ENCODE measurements around the gene USP5. TPM values are rescaled to one million over a fixed set of nuclear protein-coding genes. Genes with fewer than 3 reads are reported as not detected.
A peak's percentile ranks its signal among the peaks of the same experiment; 100 is the strongest.

The USP5 gene
- total RNA-seq, 2 donors from 2014 or later, result 82.6 to 132 TPM

DNA sequence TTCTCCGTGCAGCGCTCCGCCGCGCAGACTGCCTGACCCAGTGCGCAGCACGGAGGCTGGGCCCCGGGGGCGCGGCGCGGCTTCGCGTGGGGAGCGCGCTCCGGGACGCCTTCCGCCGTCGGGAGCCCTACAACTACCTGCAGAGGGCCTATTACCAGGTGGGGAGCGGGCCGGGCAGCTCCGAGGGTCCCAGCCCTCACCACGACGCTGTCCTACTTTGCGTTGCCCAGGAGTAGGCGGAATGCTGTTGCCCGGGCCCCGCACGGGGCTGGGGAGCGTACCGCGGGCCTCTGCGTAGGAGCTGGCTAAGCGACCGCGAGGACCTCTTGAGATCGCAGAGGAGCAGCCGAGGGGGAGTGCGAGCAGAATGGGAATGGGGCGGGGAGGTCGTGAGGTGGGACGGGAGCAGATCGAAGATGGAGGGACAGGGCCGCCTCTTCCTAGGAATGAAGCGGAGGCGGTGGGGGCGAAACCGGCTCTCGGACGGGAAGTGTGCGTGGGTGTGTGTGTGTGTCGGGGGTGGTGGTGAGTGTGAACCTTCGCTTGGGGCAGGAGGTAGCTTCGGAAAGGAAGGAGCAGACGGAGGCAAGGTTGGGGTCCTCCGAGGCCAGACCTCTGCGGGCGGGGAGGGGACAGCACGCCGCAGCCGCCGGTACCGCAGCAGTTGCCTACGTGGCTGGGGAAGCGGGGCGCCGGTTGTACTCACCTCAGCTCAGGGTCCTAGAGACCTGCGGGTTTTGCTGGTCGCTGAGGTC lies 23.0 kb upstream of the USP5 start:
- Histone ChIP-seq H3K27me3 (peaks cover 16% of the 10 kb centered on the region), H3K27ac (no peak overlapping the region), H3K9ac (ENCODE audit: low read depth in 2 of 2, low read length in 2 of 2) (peak overlapping the region; percentile 77 to 80), H3K4me3 (peak overlapping the region; percentile 53), H3K9me3 (no peaks in the 10 kb centered on the region), H3K36me3 (no peaks in the 10 kb centered on the region), H3K4me1 (no peaks in the 10 kb centered on the region)
- TF ChIP-seq, protein P1, sequence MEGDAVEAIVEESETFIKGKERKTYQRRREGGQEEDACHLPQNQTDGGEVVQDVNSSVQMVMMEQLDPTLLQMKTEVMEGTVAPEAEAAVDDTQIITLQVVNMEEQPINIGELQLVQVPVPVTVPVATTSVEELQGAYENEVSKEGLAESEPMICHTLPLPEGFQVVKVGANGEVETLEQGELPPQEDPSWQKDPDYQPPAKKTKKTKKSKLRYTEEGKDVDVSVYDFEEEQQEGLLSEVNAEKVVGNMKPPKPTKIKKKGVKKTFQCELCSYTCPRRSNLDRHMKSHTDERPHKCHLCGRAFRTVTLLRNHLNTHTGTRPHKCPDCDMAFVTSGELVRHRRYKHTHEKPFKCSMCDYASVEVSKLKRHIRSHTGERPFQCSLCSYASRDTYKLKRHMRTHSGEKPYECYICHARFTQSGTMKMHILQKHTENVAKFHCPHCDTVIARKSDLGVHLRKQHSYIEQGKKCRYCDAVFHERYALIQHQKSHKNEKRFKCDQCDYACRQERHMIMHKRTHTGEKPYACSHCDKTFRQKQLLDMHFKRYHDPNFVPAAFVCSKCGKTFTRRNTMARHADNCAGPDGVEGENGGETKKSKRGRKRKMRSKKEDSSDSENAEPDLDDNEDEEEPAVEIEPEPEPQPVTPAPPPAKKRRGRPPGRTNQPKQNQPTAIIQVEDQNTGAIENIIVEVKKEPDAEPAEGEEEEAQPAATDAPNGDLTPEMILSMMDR (IDR thresholded peaks at IDR 0.05), result no peak
- intact Hi-C loops (cut with DNase I), result loop anchor here (5.0 kb wide), 1 partner anchor 77 kb away; the partner anchor contains the start of gene MLF2
- DNase-seq, result no peak

DNA sequence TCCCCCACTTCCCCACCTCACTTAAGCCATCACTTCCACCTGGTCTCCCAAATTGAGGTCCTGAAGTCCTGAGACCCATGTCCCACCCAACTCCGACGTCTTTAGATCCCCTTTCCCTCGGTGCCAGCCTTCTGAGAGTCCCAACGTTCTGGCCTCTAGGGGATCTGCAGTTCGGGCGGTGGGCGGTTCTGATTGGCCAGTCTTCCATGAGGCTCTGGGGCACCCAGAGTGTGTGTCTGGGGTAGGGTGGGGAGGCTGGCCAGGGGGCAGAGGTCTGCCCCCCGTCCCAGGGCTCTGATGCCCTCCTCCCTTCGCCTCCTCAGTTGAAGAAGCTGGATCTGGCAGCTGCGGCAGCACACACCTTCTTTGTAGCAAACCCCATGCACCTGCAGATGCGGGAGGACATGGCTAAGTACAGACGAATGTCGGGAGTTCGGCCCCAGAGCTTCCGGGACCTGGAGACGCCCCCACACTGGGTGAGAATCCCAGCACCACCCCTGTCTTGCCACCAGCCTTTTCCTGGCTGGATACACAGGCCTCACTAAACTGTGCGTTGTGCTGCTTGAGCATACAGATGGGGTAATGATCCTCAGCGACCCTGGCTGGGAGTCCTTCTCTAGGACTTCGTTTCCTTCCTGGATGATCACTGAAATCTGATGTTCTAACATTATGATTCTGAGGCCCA lies 22.3 kb upstream of the USP5 start:
- Histone ChIP-seq H3K4me3 (peak overlapping the region; percentile 53), H3K36me3 (no peaks in the 10 kb centered on the region), H3K9me3 (no peaks in the 10 kb centered on the region), H3K9ac (ENCODE audit: low read depth in 2 of 2, low read length in 2 of 2) (peak overlapping the region; percentile 77 to 80), H3K4me1 (no peaks in the 10 kb centered on the region), H3K27ac (no peak overlapping the region), H3K27me3 (peaks cover 16% of the 10 kb centered on the region)
- TF ChIP-seq, protein P1 (IDR thresholded peaks at IDR 0.05), result no peak
- DNase-seq, result no peak
- intact Hi-C loops (cut with DNase I), result loop anchor here (5.0 kb wide), 1 partner anchor 77 kb away; the partner anchor contains the start of gene MLF2

DNA sequence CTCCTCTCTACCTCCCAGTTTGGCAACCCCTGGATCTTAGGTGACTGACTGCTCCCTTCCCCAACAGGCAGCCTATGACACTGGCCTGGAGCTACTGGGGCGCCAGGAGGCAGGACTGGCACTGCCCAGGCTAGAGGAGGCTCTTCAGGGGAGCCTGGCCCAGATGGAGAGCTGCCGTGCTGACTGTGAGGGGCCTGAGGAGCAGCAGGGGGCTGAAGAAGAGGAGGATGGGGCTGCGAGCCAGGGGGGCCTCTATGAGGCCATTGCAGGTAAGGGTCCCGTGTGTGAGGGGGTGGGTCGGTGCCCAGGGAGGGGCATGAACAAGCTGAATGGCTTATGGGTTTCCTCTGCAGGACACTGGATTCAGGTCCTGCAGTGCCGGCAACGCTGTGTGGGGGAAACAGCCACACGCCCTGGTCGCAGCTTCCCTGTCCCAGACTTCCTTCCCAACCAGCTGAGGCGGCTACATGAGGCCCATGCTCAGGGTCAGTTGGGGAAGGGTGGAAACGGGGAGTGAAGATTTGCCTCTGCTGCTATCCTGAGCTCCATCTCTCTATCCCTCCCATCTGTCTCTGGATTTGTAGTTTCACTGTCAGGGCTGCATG lies 21.6 kb upstream of the USP5 start:
- no peak for DNase-seq
- Histone ChIP-seq H3K36me3 (no peaks in the 10 kb centered on the region), H3K4me1 (no peaks in the 10 kb centered on the region), H3K9ac (ENCODE audit: low read depth in 2 of 2, low read length in 2 of 2) (no peak overlapping the region), H3K27ac (no peak overlapping the region), H3K4me3 (no peak overlapping the region), H3K9me3 (no peaks in the 10 kb centered on the region), H3K27me3 (peaks cover 16% of the 10 kb centered on the region)
- intact Hi-C loops (cut with DNase I), result no loop called here
- TF ChIP-seq, protein P1 (IDR thresholded peaks at IDR 0.05), result no peak

DNA sequence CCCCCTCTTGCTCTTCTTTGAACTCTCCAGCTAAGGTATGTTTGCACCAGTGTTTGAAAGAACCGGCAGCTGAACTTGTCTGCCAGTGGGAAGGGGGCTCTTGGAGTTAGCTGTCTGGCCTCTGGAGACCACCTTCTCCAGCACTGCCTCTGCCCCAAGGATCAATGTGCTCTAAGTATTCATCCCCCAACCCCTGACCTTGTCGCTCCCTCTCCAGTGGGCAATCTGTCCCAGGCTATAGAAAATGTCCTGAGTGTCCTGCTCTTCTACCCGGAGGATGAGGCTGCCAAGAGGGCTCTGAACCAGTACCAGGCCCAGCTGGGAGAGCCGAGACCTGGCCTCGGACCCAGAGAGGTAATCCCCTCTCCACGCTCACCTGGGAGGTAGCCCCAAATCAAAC lies 21.0 kb upstream of the USP5 start:
- Histone ChIP-seq H3K27ac (no peak overlapping the region), H3K9me3 (no peaks in the 10 kb centered on the region), H3K4me1 (no peaks in the 10 kb centered on the region), H3K9ac (ENCODE audit: low read depth in 2 of 2, low read length in 2 of 2) (no peak overlapping the region), H3K4me3 (no peak overlapping the region), H3K36me3 (no peaks in the 10 kb centered on the region), H3K27me3 (peaks cover 16% of the 10 kb centered on the region)
- intact Hi-C loops (cut with DNase I), result no loop called here
- TF ChIP-seq, protein P1 (IDR thresholded peaks at IDR 0.05), result no peak
- no peak for DNase-seq

DNA sequence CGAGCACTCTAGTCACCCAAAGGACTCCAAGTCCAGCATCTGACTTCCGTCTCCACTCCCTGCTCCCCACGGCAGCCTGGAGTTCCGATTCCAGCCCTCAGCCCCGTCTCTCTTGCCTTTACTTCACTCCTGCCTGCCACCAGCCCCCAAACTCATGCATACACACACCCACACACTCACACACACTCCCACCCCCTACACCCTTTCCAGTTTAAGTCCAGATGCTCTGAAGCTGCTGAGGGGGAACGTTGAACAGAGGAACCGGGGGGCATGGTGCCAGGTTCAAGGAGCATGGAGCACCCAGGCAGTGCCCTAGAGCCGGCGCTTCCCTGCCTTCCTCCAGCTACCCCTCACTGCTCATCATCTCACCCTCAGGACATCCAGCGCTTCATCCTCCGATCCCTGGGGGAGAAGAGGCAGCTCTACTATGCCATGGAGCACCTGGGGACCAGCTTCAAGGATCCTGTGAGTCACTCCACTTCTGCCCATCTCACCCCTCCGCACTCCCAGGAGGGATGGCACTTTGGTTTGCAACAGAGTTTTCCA lies 20.4 kb upstream of the USP5 start:
- no peaks in the 10 kb centered on the region for H3K36me3 ChIP-seq
- TF ChIP-seq, protein P1 (IDR thresholded peaks at IDR 0.05), result no peak
- no peaks in the 10 kb centered on the region for H3K4me1 ChIP-seq
- H3K27me3 ChIP-seq, result peaks cover 16% of the 10 kb centered on the region
- no peaks in the 10 kb centered on the region for H3K9me3 ChIP-seq
- DNase-seq, result no peak
- intact Hi-C loops (cut with DNase I), result no loop called here
- no peak overlapping the region for H3K4me3 ChIP-seq
- no peak overlapping the region for H3K27ac ChIP-seq
- no peak overlapping the region for H3K9ac ChIP-seq (ENCODE audit: low read depth in 2 of 2, low read length in 2 of 2)
